ENCODE results near the gene MINK1. TPM values are rescaled to one million over a fixed set of nuclear protein-coding genes. Genes with fewer than 3 reads are reported as not detected.

The MINK1 gene
- total and polyA plus RNA-seq, 2 of the 8 experiments (the other 6 are each of a cell fraction or from before 2014, with no cell fraction given): 26.9 to 77.7 TPM

DNA sequence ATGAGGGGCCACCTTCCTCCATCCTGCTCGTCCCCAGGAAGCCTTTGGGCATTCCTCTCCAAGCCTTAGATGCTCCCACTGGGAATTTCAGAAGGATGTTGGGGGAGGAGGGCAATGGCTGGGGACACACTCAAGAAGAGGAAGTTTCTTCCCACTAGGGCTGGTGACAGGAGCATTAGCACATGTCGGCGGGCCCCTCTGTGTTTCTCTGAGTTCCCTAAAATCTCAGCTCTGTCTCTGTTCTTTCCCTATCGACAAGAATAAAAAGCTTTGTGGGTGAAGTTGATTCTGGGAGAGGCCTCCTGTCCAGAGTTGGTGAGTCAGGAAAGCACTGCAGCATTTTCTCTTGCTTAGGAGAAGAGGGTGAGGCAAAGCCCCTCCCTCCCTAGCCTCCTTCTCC, 46.5 kb downstream of the MINK1 start (continued):
- TF ChIP-seq CTBP2 (IDR thresholded peaks at IDR 0.05; ENCODE audit: borderline replicate concordance, insufficient read depth, insufficient read length, low read length) (no peak), CREB1 (IDR thresholded peaks at IDR 0.05) (no peak), GABPA (IDR thresholded peaks at IDR 0.05; ENCODE audit: borderline replicate concordance, insufficient read depth, low read length) (no peak), RXRA (IDR thresholded peaks at IDR 0.05; ENCODE audit: insufficient read depth, low read depth, low read length) (no peak), HDAC2 (IDR thresholded peaks at IDR 0.05; ENCODE audit: borderline replicate concordance in 1 of 2, low read depth in 2 of 2, low read length in 2 of 2) (no peak), CHD2 (IDR thresholded peaks at IDR 0.05; ENCODE audit: low read length) (no peak), YY1 (IDR thresholded peaks at IDR 0.05; ENCODE audit: low read depth, low read length) (no peak)
